Neuronal stem cell (in vitro differentiated cells): ENCODE data around the gene SAMSN1.

Experiments
- DNase-seq: peaks from one replicate; pipeline ENCODE4 v3.0.0-alpha.2; 2013; ENCODE audit warnings: low spot score
- H2AFZ ChIP-seq: one replicate; pipeline ENCODE4 v1.6.1; 2013; ENCODE audit warnings: mild to moderate bottlenecking, low read length, inconsistent platforms
- H2AK5ac ChIP-seq: 2 replicates; pipeline ENCODE4 v1.6.1; 2013; ENCODE audit warnings: low read depth, mild to moderate bottlenecking, inconsistent platforms, low read length, moderate library complexity, mixed read lengths
- H2BK120ac ChIP-seq: 2 replicates; pipeline ENCODE4 v1.6.1; 2013; ENCODE audit warnings: low read depth, mild to moderate bottlenecking, inconsistent platforms, low read length, moderate library complexity, mixed read lengths
- H2BK12ac ChIP-seq: one replicate; pipeline ENCODE4 v1.6.1; 2013; ENCODE audit warnings: low read length, inconsistent platforms
- H2BK15ac ChIP-seq: 2 replicates; pipeline ENCODE4 v1.6.1; 2013; ENCODE audit warnings: mild to moderate bottlenecking, low read length, inconsistent platforms, mixed read lengths
- H2BK5ac ChIP-seq: one replicate; pipeline ENCODE4 v1.6.1; 2013; ENCODE audit warnings: inconsistent platforms, mild to moderate bottlenecking, low read length, moderate library complexity
- H3K14ac ChIP-seq: one replicate; pipeline ENCODE4 v1.6.1; 2013; ENCODE audit warnings: low read length, inconsistent platforms
- H3K18ac ChIP-seq: 2 replicates; pipeline ENCODE4 v1.6.1; 2013; ENCODE audit warnings: low read length, inconsistent platforms
- H3K23ac ChIP-seq: 2 replicates; pipeline ENCODE4 v1.6.1; 2013; ENCODE audit warnings: low read depth, mild to moderate bottlenecking, mixed read lengths, low read length, inconsistent platforms; ENCODE audit not compliant: poor library complexity
- H3K27ac ChIP-seq: replicated peaks from 3 replicates; pipeline ENCODE4 v1.5.1; 2013; ENCODE audit warnings: low read length, inconsistent platforms
- H3K27me3 ChIP-seq, 3 experiments: 2 replicates each; pipeline ENCODE4 v1.6.1; 2013; ENCODE audit warnings: low read length in 3 of 3, mild to moderate bottlenecking in 2 of 3, inconsistent platforms in 1 of 3, low read depth in 1 of 3, mixed read lengths in 1 of 3, moderate library complexity in 1 of 3; ENCODE audit not compliant: control insufficient read depth in 3 of 3, insufficient read depth in 3 of 3
- H3K36me3 ChIP-seq, 2 donors: replicated peaks in 1 of 2; 2 replicates each; pipeline ENCODE4 v1.6.1; 2013; ENCODE audit warnings: low read length in 2 of 2; ENCODE audit not compliant: control insufficient read depth in 2 of 2, insufficient read depth in 2 of 2
- H3K4ac ChIP-seq: 2 replicates; pipeline ENCODE4 v1.6.1; 2013; ENCODE audit warnings: inconsistent platforms, mild to moderate bottlenecking, low read length, moderate library complexity
- H3K4me1 ChIP-seq, 2 donors: 1 replicate in 1 of 2; 2 replicates in 1 of 2; pipeline ENCODE4 v1.6.1; 2013; ENCODE audit warnings: low read length in 2 of 2, low read depth in 1 of 2; ENCODE audit not compliant: control insufficient read depth in 2 of 2, insufficient read depth in 1 of 2
- H3K4me2 ChIP-seq: one replicate; pipeline ENCODE4 v1.6.1; 2013; ENCODE audit warnings: mild to moderate bottlenecking, low read length, inconsistent platforms; ENCODE audit not compliant: insufficient read depth, poor library complexity, severe bottlenecking
- H3K4me3 ChIP-seq, 2 donors: 2 replicates each; pipeline ENCODE4 v1.5.1; 2013; ENCODE audit warnings: low read length in 2 of 2, mild to moderate bottlenecking in 2 of 2, inconsistent platforms in 1 of 2, moderate library complexity in 1 of 2
- H3K79me1 ChIP-seq: one replicate; pipeline ENCODE4 v1.6.1; 2013; ENCODE audit warnings: low read depth, mild to moderate bottlenecking, inconsistent platforms, low read length, moderate library complexity
- H3K9ac ChIP-seq: one replicate; pipeline ENCODE4 v1.6.1; 2013; ENCODE audit warnings: mild to moderate bottlenecking, low read depth, low read length, inconsistent platforms; ENCODE audit not compliant: poor library complexity
- H3K9me3 ChIP-seq, 2 donors: replicated peaks in 1 of 2; 2 replicates each; pipeline versions ENCODE3 to v1.6.1; 2013; ENCODE audit warnings: low read length in 2 of 2, mild to moderate bottlenecking in 2 of 2, inconsistent platforms in 1 of 2, low read depth in 1 of 2, mixed read lengths in 1 of 2, moderate library complexity in 1 of 2; ENCODE audit not compliant: control insufficient read depth in 2 of 2, insufficient read depth in 1 of 2
- H4K8ac ChIP-seq: one replicate; pipeline ENCODE4 v1.6.1; 2013; ENCODE audit warnings: low read depth, mild to moderate bottlenecking, inconsistent platforms, low read length, moderate library complexity
- H4K91ac ChIP-seq: one replicate; pipeline ENCODE4 v1.6.1; 2013; ENCODE audit warnings: low read length, low read depth, mild to moderate bottlenecking, inconsistent platforms; ENCODE audit not compliant: poor library complexity
- WGBS, 2 donors: extraction: QIAGEN DNeasy Blood & Tissue Kit; methylation state at CpG; one replicate each; pipeline ENCODE4 v1.1.7; 2013; ENCODE audit warnings: missing lambda C conversion rate in 2 of 2, mixed read lengths in 1 of 2; ENCODE audit not compliant: insufficient read length in 2 of 2, insufficient replicate concordance in 1 of 2; ENCODE audit errors: extremely low coverage in 2 of 2; 5-methylcytosine and 5-hydroxymethylcytosine counted together

Gene SAMSN1

GRCh38 chr21:14482165-14482564 lies 64.0 kb downstream of the SAMSN1 start:
- no peaks in the 10 kb centered on the region for H3K27me3 ChIP-seq
- H3K4ac ChIP-seq, result no peak overlapping the region
- no peak overlapping the region for H2BK120ac ChIP-seq
- H3K4me2 ChIP-seq, result no peak overlapping the region
- no peak overlapping the region for H3K4me3 ChIP-seq
- H4K91ac ChIP-seq, result no peak overlapping the region
- no peak overlapping the region for H2BK5ac ChIP-seq
- H2BK15ac ChIP-seq, result no peak overlapping the region
- no peaks in the 10 kb centered on the region for H3K9me3 ChIP-seq
- 100% methylated on average over 2 of the region's 7 CpGs; no CpG with 5 or more reads in 1 of the 2 donors for WGBS, 2 donors
- no peak overlapping the region for H3K27ac ChIP-seq
- no peak overlapping the region for H3K23ac ChIP-seq
- H2BK12ac ChIP-seq, result no peak overlapping the region
- no peak overlapping the region for H4K8ac ChIP-seq
- no peaks in the 10 kb centered on the region for H3K79me1 ChIP-seq
- DNase-seq, result no peak
- no peaks in the 10 kb centered on the region for H3K36me3 ChIP-seq
- H2AFZ ChIP-seq, result no peak overlapping the region
- H3K9ac ChIP-seq, result no peak overlapping the region
- no peak overlapping the region for H3K14ac ChIP-seq
- H3K18ac ChIP-seq, result no peak overlapping the region
- H3K4me1 ChIP-seq, result no peaks in the 10 kb centered on the region
- no peak overlapping the region for H2AK5ac ChIP-seq

- H2AK5ac ChIP-seq, result no peak overlapping the region
- H3K27ac ChIP-seq, result no peak overlapping the region
- no peaks in the 10 kb centered on the region for H3K27me3 ChIP-seq
- H3K4me2 ChIP-seq, result no peak overlapping the region
- no peak overlapping the region for H2BK5ac ChIP-seq
- no peak for DNase-seq
- H2BK120ac ChIP-seq, result no peak overlapping the region
- H2BK12ac ChIP-seq, result no peak overlapping the region
- H3K9me3 ChIP-seq, result no peaks in the 10 kb centered on the region
- H4K8ac ChIP-seq, result no peak overlapping the region
- no peaks in the 10 kb centered on the region for H3K79me1 ChIP-seq
- no peak overlapping the region for H3K4ac ChIP-seq
- no peak overlapping the region for H3K23ac ChIP-seq
- H3K4me1 ChIP-seq, result no peaks in the 10 kb centered on the region
- no peak overlapping the region for H2BK15ac ChIP-seq
- no peak overlapping the region for H4K91ac ChIP-seq
- H3K9ac ChIP-seq, result no peak overlapping the region
- no peak overlapping the region for H3K18ac ChIP-seq
- WGBS, 2 donors, result no CpG with 5 or more reads among the region's 3 CpGs
- H3K14ac ChIP-seq, result no peak overlapping the region
- no peaks in the 10 kb centered on the region for H3K36me3 ChIP-seq
- H2AFZ ChIP-seq, result no peak overlapping the region
- H3K4me3 ChIP-seq, result no peak overlapping the region
These were observed 65.6 kb downstream of the SAMSN1 start for GRCh38 chr21:14480411-14481031.

GRCh38 chr21:14479241-14479786 lies 66.8 kb downstream of the SAMSN1 start:
- no peak overlapping the region for H3K4me2 ChIP-seq
- H3K9me3 ChIP-seq, result no peaks in the 10 kb centered on the region
- H2BK15ac ChIP-seq, result no peak overlapping the region
- H4K8ac ChIP-seq, result no peak overlapping the region
- H3K79me1 ChIP-seq, result no peaks in the 10 kb centered on the region
- H3K4me3 ChIP-seq, result no peak overlapping the region
- H2BK5ac ChIP-seq, result no peak overlapping the region
- H3K4ac ChIP-seq, result no peak overlapping the region
- no peak overlapping the region for H3K27ac ChIP-seq
- H2BK12ac ChIP-seq, result no peak overlapping the region
- no peak overlapping the region for H3K18ac ChIP-seq
- no CpG with 5 or more reads among the region's 1 CpG for WGBS, 2 donors
- no peak overlapping the region for H3K9ac ChIP-seq
- no peaks in the 10 kb centered on the region for H3K27me3 ChIP-seq
- no peak overlapping the region for H3K23ac ChIP-seq
- no peak overlapping the region for H2BK120ac ChIP-seq
- H3K14ac ChIP-seq, result no peak overlapping the region
- H3K36me3 ChIP-seq, result no peaks in the 10 kb centered on the region
- H2AK5ac ChIP-seq, result no peak overlapping the region
- no peak overlapping the region for H2AFZ ChIP-seq
- H4K91ac ChIP-seq, result no peak overlapping the region
- no peak for DNase-seq
- no peaks in the 10 kb centered on the region for H3K4me1 ChIP-seq

GRCh38 chr21:14477841-14478240 lies 68.3 kb downstream of the SAMSN1 start:
- no peaks in the 10 kb centered on the region for H3K36me3 ChIP-seq
- WGBS, 2 donors, result no CpG with 5 or more reads among the region's 1 CpG
- H4K91ac ChIP-seq, result no peak overlapping the region
- no peak overlapping the region for H3K4ac ChIP-seq
- H3K4me1 ChIP-seq, result no peaks in the 10 kb centered on the region
- H3K9ac ChIP-seq, result no peak overlapping the region
- H3K4me3 ChIP-seq, result no peak overlapping the region
- no peak overlapping the region for H3K18ac ChIP-seq
- H2AK5ac ChIP-seq, result no peak overlapping the region
- H3K14ac ChIP-seq, result no peak overlapping the region
- DNase-seq, result no peak
- no peak overlapping the region for H3K23ac ChIP-seq
- H3K79me1 ChIP-seq, result no peaks in the 10 kb centered on the region
- H3K27me3 ChIP-seq, result no peaks in the 10 kb centered on the region
- no peak overlapping the region for H4K8ac ChIP-seq
- H2BK120ac ChIP-seq, result no peak overlapping the region
- no peak overlapping the region for H2BK5ac ChIP-seq
- no peak overlapping the region for H2AFZ ChIP-seq
- no peaks in the 10 kb centered on the region for H3K9me3 ChIP-seq
- H2BK15ac ChIP-seq, result no peak overlapping the region
- H3K27ac ChIP-seq, result no peak overlapping the region
- H2BK12ac ChIP-seq, result no peak overlapping the region
- no peak overlapping the region for H3K4me2 ChIP-seq
